ENCODE measurements around the gene DUS4L.

DUS4L gene

DNA sequence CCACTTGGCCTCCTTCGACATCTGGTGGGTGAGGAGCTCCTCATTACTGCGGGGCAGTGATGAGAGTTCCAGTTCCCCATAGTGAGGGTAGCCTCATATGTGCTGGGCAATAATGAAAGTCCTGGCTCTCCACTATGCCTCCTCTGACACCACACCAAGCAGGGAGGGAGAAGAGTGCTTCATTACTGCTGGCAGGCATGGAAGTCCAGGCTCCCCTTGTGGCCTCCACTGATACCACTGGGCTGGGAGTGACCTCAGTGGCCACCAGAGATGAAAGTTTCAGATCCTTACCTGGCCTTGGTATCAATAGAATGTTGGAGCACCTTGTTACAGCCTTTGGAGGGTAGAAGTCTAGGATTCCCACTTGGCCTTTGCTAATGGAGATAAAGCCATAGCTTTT is 6.5 kb downstream of the DUS4L start:
- no peak for DNase-seq (ENCODE audit: extremely low spot score)
- ChIA-PET CTCF (interaction anchor here (0.6 kb wide), 1 partner anchor 107 kb away, joined by 4 read pairs; no protein-coding TSS in a partner anchor), POLR2A (no interaction called here)
- TF ChIP-seq ARNT (IDR thresholded peaks at IDR 0.05) (no peak), CTBP1 (IDR thresholded peaks at IDR 0.05; ENCODE audit: borderline replicate concordance) (no peak), BHLHE40 (IDR thresholded peaks at IDR 0.05; ENCODE audit: borderline replicate concordance) (no peak)

DNA sequence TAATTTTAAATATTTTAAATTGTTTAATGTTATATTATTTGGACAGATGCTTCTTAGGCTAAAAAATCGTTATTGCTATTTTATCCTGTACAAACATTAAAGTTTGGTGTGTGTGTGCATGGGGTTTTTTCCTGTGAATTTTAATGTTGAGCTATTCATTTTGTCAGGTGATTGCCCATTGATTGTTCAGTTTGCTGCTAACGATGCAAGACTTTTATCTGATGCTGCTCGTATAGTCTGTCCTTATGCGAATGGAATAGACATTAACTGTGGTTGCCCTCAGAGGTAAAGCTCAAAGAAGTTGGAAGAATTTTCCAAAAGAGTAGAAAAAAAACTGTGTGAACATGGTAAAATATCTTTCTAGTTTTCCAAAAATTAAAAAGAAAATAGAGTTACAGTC is 9.8 kb downstream of the DUS4L start:
- POLR2A ChIA-PET = no interaction called here
- no peak for DNase-seq (ENCODE audit: extremely low spot score)
- TF ChIP-seq L3MBTL2 (conservative IDR thresholded peaks at IDR 0.05) (no peak), ARNT (IDR thresholded peaks at IDR 0.05) (no peak)
- CTCF ChIA-PET = no interaction called here

DNA sequence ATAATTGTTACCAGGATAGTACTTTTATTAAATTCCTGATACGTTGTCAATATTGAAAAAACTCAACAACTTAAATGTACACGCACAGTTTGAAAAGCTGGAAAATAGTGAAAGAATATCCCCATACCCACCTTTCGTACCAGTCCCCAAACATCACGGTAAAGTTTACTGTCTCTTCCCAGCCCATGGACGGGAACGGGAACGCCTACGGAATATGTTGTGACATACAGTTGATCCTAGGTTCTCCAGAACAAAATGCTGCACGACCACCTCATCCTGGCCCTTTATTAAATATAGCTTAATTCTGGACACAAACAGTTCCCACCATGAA is 15.7 kb downstream of the DUS4L start:
- TF ChIP-seq L3MBTL2 (conservative IDR thresholded peaks at IDR 0.05) (no peak), HDGF (IDR thresholded peaks at IDR 0.05; ENCODE audit: borderline replicate concordance) (no peak), TARDBP (IDR thresholded peaks at IDR 0.05) (no peak), FOXA1 (IDR thresholded peaks at IDR 0.05) (no peak), ZNF384 (IDR thresholded peaks at IDR 0.05) (no peak), FOXK2 (IDR thresholded peaks at IDR 0.05) (no peak), ARNT (IDR thresholded peaks at IDR 0.05) (no peak), SUZ12 (IDR thresholded peaks at IDR 0.05) (no peak), SP1 (IDR thresholded peaks at IDR 0.05) (no peak)
- TF ChIP-seq, protein P1, sequence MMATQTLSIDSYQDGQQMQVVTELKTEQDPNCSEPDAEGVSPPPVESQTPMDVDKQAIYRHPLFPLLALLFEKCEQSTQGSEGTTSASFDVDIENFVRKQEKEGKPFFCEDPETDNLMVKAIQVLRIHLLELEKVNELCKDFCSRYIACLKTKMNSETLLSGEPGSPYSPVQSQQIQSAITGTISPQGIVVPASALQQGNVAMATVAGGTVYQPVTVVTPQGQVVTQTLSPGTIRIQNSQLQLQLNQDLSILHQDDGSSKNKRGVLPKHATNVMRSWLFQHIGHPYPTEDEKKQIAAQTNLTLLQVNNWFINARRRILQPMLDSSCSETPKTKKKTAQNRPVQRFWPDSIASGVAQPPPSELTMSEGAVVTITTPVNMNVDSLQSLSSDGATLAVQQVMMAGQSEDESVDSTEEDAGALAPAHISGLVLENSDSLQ (IDR thresholded peaks at IDR 0.05) = no peak
- no peak for DNase-seq (ENCODE audit: extremely low spot score)
- CTCF ChIA-PET = no interaction called here
- POLR2A ChIA-PET = interaction anchor here (1.5 kb wide), 1 partner anchor 16 kb away, joined by 5 read pairs; the partner anchor contains the start of genes COG5 and DUS4L

DNA sequence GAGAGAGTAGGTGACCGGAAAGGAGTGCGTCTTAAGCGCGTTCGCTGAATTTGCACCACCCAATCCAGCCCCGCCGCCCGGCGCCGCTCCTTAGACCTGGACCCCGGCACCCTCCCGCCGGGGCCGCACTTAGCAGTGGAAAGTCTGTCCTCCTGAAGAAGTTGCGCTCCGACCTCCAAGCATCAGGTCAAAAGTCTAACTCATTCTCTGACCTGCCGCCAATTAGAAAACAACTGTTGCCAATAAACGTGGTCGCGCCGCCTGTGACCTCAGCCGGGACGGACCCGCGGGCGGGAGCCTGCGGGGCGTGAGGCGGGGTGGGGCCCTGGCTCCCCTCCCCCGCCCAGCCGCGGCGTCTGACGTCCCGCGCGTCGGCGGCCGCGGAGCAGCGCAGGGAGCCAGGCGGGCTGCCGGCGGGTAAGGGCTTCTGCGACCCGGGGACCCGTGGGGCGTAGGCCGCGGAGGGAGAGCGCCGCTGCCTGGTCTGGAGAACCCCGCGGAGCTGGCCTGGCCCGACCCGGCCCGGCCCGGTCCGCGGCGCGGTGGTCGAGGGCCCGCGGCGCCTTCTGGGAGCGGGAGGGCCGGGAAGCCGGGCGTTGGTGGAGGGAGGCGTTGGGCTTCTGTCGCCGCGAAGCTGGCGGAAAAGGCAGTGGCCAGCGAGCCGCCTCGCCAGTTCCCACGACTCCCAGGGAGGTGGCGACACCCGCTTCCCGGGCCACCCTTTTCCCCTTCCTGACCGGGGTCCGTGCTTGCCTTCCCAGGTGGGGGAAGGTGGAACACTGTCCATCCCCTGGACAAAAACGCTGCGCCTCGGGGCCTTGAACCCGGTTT is 16.3 kb downstream of the DUS4L start, which contains the start of gene BCAP29:
Gene BCAP29 (plus strand): TSS at position 362 of the 831 bp plus-strand sequence. CDS start 527 bp downstream, outside the sequence.
- peak; percentile 77 for DNase-seq (ENCODE audit: extremely low spot score)
- TF ChIP-seq FOXK2 (IDR thresholded peaks at IDR 0.05) = no peak
- peak; percentile 19; the same call in 1 of the 2 replicates for TF ChIP-seq L3MBTL2 (conservative IDR thresholded peaks at IDR 0.05)
- no peak for TF ChIP-seq NFRKB (IDR thresholded peaks at IDR 0.05)
- TF ChIP-seq FOXA1 (IDR thresholded peaks at IDR 0.05) = no peak
- no peak for TF ChIP-seq TARDBP (IDR thresholded peaks at IDR 0.05)
- no peak for TF ChIP-seq HDGF (IDR thresholded peaks at IDR 0.05; ENCODE audit: borderline replicate concordance)
- TF ChIP-seq BHLHE40 (IDR thresholded peaks at IDR 0.05; ENCODE audit: borderline replicate concordance) = no peak
- TF ChIP-seq SUZ12 (IDR thresholded peaks at IDR 0.05) = no peak
- TF ChIP-seq ARNT (IDR thresholded peaks at IDR 0.05) = no peak
- TF ChIP-seq LEF1 (IDR thresholded peaks at IDR 0.05; ENCODE audit: borderline replicate concordance) = peak; percentile 84
- no peak for TF ChIP-seq SP1 (IDR thresholded peaks at IDR 0.05)
- TF ChIP-seq, protein P1 (IDR thresholded peaks at IDR 0.05) = no peak
- no peak for TF ChIP-seq CTBP1 (IDR thresholded peaks at IDR 0.05; ENCODE audit: borderline replicate concordance)
- TF ChIP-seq FOXM1 (IDR thresholded peaks at IDR 0.05; ENCODE audit: borderline replicate concordance) = peak; percentile 63
- no peak for TF ChIP-seq ZNF384 (IDR thresholded peaks at IDR 0.05)
- TF ChIP-seq ELF4 (IDR thresholded peaks at IDR 0.05) = no peak
- ChIA-PET POLR2A (interaction anchor here (0.6 to 1.5 kb wide), 2 partner anchors 11 to 16 kb away, joined by 3 to 5 read pairs; partner anchors contain the start of genes COG5 and DUS4L), CTCF (no interaction called here)

DNA sequence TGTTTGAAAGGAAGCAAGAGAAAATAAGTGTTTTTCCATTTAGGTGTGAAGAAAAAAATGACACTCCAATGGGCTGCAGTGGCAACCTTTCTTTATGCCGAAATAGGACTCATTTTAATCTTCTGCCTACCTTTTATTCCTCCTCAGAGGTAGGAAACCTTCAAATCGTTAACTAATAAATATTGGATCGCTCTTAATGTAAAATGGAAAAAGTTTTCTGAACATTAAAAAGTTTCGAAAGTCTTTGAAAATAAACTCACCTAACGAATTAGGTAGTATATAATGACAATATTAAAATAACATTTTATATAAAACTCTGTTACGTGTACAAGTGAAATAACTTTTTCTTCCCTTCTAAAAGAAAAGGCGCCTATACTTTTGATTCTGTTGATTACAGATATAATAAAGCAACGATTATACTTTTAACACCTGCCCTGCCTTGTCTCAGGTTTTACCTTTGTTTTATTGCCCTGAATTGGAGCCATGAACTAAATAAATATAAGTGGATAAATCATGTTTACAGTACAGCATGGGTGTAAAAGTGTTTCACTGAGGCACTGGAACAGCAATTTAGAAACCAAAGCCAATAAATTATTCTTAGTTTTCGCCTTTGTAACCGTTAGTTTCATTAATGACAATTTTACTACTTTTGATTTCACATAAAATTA is 17.1 kb downstream of the DUS4L start:
- TF ChIP-seq ZNF384 (IDR thresholded peaks at IDR 0.05) (no peak), L3MBTL2 (conservative IDR thresholded peaks at IDR 0.05) (0 out of 2 replicates have a peak, but pooled peaks have one; percentile 2)
- ChIA-PET CTCF (no interaction called here), POLR2A (interaction anchor here (0.6 to 1.5 kb wide), 2 partner anchors 12 to 17 kb away, joined by 3 to 5 read pairs; partner anchors contain the start of genes COG5 and DUS4L)
- DNase-seq (ENCODE audit: extremely low spot score) = no peak

DNA sequence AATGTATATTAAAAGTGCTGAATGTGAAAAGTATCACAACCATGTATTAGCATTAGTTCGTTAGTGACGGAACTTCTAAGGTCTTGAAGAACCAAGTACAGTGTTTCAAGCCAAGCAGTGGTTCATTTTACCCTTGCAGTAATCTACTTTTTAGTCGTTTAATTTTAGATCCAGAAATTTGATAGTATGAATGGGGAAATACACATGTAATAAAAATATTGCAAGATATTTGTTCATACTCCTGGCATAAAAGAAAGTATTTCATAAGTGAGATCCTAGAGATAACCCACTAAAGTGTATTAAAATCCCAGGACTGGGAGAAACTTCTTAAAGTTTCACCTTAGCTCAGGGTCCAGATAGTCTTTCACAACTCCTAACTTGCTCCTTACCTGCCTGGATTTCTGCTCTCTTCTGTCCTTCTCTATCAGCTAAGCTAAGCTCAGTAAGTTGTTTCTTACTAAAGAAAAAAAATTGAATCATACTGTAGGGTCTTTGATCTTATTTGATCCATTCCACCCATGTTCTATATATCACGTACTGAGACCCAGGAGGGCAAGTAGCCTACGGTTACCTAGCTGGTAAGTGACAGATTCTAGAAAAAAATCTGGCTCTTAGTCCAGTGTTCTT is 17.7 kb downstream of the DUS4L start:
- ChIA-PET POLR2A (interaction anchor here (1.3 kb wide), 1 partner anchor 17 kb away, joined by 4 read pairs; the partner anchor contains the start of genes COG5 and DUS4L), CTCF (no interaction called here)
- no peak for TF ChIP-seq TARDBP (IDR thresholded peaks at IDR 0.05)
- DNase-seq (ENCODE audit: extremely low spot score) = no peak

DNA sequence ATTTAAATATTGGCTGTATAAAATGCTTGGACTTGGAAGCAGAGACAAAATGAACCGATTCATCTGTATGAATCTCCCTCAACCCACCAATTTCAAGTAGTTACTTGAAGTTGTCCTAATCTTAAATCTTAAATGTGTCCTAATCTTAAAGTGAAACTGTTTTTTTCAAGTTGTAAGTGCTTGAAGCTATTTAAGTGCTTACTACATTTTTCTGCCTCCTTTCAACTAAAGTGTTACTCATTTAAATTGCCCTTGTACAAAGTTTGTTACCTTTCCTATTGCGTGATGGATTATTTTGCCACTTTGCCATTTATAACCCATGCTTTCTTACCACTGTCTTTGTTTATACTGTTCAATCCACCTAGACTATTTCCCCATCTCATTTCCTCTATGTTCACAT is 19.1 kb downstream of the DUS4L start:
- no peak for DNase-seq (ENCODE audit: extremely low spot score)
- ChIA-PET CTCF (interaction anchor here (0.6 kb wide), 1 partner anchor 604 kb away, joined by 3 read pairs; no protein-coding TSS in a partner anchor), POLR2A (interaction anchor here (1.4 to 1.8 kb wide), 2 partner anchors 19 to 161 kb away, joined by 4 read pairs; partner anchors contain the start of genes COG5 and DUS4L)
- no peak for TF ChIP-seq LEF1 (IDR thresholded peaks at IDR 0.05; ENCODE audit: borderline replicate concordance)
- no peak for TF ChIP-seq ELF4 (IDR thresholded peaks at IDR 0.05)
- no peak for TF ChIP-seq ZNF384 (IDR thresholded peaks at IDR 0.05)
- no peak for TF ChIP-seq SUZ12 (IDR thresholded peaks at IDR 0.05)
- TF ChIP-seq SP1 (IDR thresholded peaks at IDR 0.05) = no peak
- TF ChIP-seq TARDBP (IDR thresholded peaks at IDR 0.05) = no peak
- TF ChIP-seq FOXK2 (IDR thresholded peaks at IDR 0.05) = no peak
- no peak for TF ChIP-seq NFRKB (IDR thresholded peaks at IDR 0.05)
- no peak for TF ChIP-seq ARNT (IDR thresholded peaks at IDR 0.05)
- TF ChIP-seq FOXA1 (IDR thresholded peaks at IDR 0.05) = no peak
- TF ChIP-seq CTBP1 (IDR thresholded peaks at IDR 0.05; ENCODE audit: borderline replicate concordance) = no peak
- no peak for TF ChIP-seq FOXM1 (IDR thresholded peaks at IDR 0.05; ENCODE audit: borderline replicate concordance)
- TF ChIP-seq HDGF (IDR thresholded peaks at IDR 0.05; ENCODE audit: borderline replicate concordance) = no peak
- no peak for TF ChIP-seq BHLHE40 (IDR thresholded peaks at IDR 0.05; ENCODE audit: borderline replicate concordance)
- TF ChIP-seq, protein P1 (IDR thresholded peaks at IDR 0.05) = no peak
- TF ChIP-seq L3MBTL2 (conservative IDR thresholded peaks at IDR 0.05) = no peak
